Endothelial cell of umbilical vein (primary cell): Measurements from ENCODE around the gene SEC61A1. TPM values are rescaled to one million over a fixed set of nuclear protein-coding genes. Genes with fewer than 3 reads are reported as not detected.

ENCODE experiments used
- BruUV-seq: library from RNA; stranded (reverse); fragments of 400-500 nt; replicated peaks from 2 replicates; lab custom pipeline; 2021; lab: Mats Ljungman, UMichigan
- CTCF ChIA-PET: fragments of 300-600, 350-600 bp; sonication (Branson Sonifier 250); formaldehyde crosslinking; loops from one replicate; lab custom pipeline; 2021; ENCODE audit warnings: antibody characterized with exemption, inconsistent platforms; lab: Charles Lee
- POLR2A ChIA-PET: fragments of 300-600, 350-600 bp; sonication (Branson Sonifier 250); formaldehyde crosslinking; loops from one replicate; lab custom pipeline; 2021; ENCODE audit warnings: antibody characterized with exemption, inconsistent platforms; lab: Charles Lee
- DNase-seq: peaks from one replicate; pipeline ENCODE4 v3.0.0-alpha.2; 2011; ENCODE audit warnings: low read depth, low spot score
- FAIRE-seq: peaks from 2 replicates; lab custom pipeline; 2011; peaks lifted over from hg19 to GRCh38; lab: Jason Lieb, UNC
- H2AFZ ChIP-seq: 2 replicates; pipeline ENCODE4 v1.6.0; 2012; ENCODE audit warnings: low read depth, low read length, control low read depth, inconsistent platforms
- H3K27ac ChIP-seq: 2 replicates; pipeline ENCODE4 v1.5.1; 2011; ENCODE audit warnings: low read depth, mild to moderate bottlenecking, control low read depth, low read length, moderate library complexity; ENCODE audit not compliant: insufficient read depth
- H3K27me3 ChIP-seq, 2 experiments: 2 replicates each; pipeline versions ENCODE4 v1.6.0 to v1.6.1; 2011; ENCODE audit warnings: low read length in 2 of 2, mixed read lengths in 1 of 2; ENCODE audit not compliant: control insufficient read depth in 2 of 2, insufficient read depth in 2 of 2
- H3K36me3 ChIP-seq, 2 experiments: 2 replicates in 1 of 2; 3 replicates in 1 of 2; pipeline ENCODE4 v1.5.1; 2011; ENCODE audit warnings: low read length in 2 of 2, mild to moderate bottlenecking in 1 of 2, moderate library complexity in 1 of 2; ENCODE audit not compliant: control insufficient read depth in 2 of 2, insufficient read depth in 2 of 2; ENCODE audit errors: extremely low read depth in 1 of 2
- H3K4me1 ChIP-seq: 3 replicates; pipeline ENCODE4 v1.5.1; 2011; ENCODE audit warnings: mild to moderate bottlenecking, low read length; ENCODE audit not compliant: control insufficient read depth, insufficient read depth; ENCODE audit errors: extremely low read depth
- H3K4me2 ChIP-seq: 2 replicates; pipeline ENCODE4 v1.6.1; 2011; ENCODE audit warnings: low read length, control low read depth, mixed read lengths; ENCODE audit not compliant: insufficient read depth
- H3K4me3 ChIP-seq, 3 experiments: fragments of 200-600 bp in 1 of 3; sonication (generic), shearing (Covaris generic) in 1 of 3; replicated peaks in 1 of 3; 2 replicates each; pipeline ENCODE4 v1.5.1; 2011 to 2016; ENCODE audit warnings: control low read depth in 3 of 3, low read length in 3 of 3, mild to moderate bottlenecking in 2 of 3, inconsistent platforms in 1 of 3, low read depth in 1 of 3, moderate library complexity in 1 of 3; ENCODE audit not compliant: insufficient read depth in 1 of 3
- H3K79me2 ChIP-seq: 2 replicates; pipeline ENCODE4 v1.6.0; 2012; ENCODE audit warnings: low read length, inconsistent platforms; ENCODE audit not compliant: control insufficient read depth, insufficient read depth
- H3K9ac ChIP-seq: replicated peaks from 2 replicates; pipeline ENCODE3; 2011; ENCODE audit warnings: low read length, control low read depth; ENCODE audit not compliant: insufficient read depth; ENCODE audit errors: extremely low read depth
- H3K9me1 ChIP-seq: replicated peaks from 3 replicates; pipeline ENCODE4 v1.6.0; 2011; ENCODE audit warnings: mild to moderate bottlenecking, low read length; ENCODE audit not compliant: control insufficient read depth, insufficient read depth; ENCODE audit errors: extremely low read depth
- H3K9me3 ChIP-seq: replicated peaks from 2 replicates; pipeline ENCODE4 v1.5.1; 2012; ENCODE audit warnings: low read length, inconsistent platforms; ENCODE audit not compliant: control insufficient read depth, insufficient read depth
- H4K20me1 ChIP-seq: replicated peaks from 2 replicates; pipeline ENCODE3; 2011; ENCODE audit warnings: mild to moderate bottlenecking, low read length; ENCODE audit not compliant: control insufficient read depth, insufficient read depth; ENCODE audit errors: extremely low read depth
- CTCF ChIP-seq, 2 donors: IDR thresholded peaks; 1 replicate in 1 of 2; 2 replicates in 1 of 2; pipeline ENCODE4 v1.5.1; 2011; ENCODE audit warnings: low read length in 2 of 2, mild to moderate bottlenecking in 2 of 2, moderate library complexity in 2 of 2, control low read depth in 1 of 2, inconsistent platforms in 1 of 2, low read depth in 1 of 2; ENCODE audit not compliant: insufficient read depth in 1 of 2; ENCODE audit errors: extremely low read depth in 1 of 2
- EZH2 ChIP-seq: IDR thresholded peaks from 2 replicates; pipeline ENCODE4 v1.6.1; 2012; ENCODE audit warnings: borderline replicate concordance, low read depth, mild to moderate bottlenecking, moderate library complexity, low read length, inconsistent platforms; ENCODE audit not compliant: severe bottlenecking
- FOS ChIP-seq: IDR thresholded peaks from 2 replicates; pipeline ENCODE4 v1.6.1; 2011; ENCODE audit warnings: mild to moderate bottlenecking, low read length, moderate library complexity, borderline replicate concordance; ENCODE audit not compliant: insufficient read depth
- GATA2 ChIP-seq: IDR thresholded peaks from 2 replicates; pipeline ENCODE4 v1.7.0; 2011; ENCODE audit warnings: low read depth, mild to moderate bottlenecking, moderate library complexity, mixed read lengths, low read length; ENCODE audit not compliant: insufficient read length, insufficient read depth
- JUN ChIP-seq: IDR thresholded peaks from 2 replicates; pipeline ENCODE4 v1.6.1; 2011; ENCODE audit warnings: borderline replicate concordance, low read depth; ENCODE audit not compliant: insufficient read length, insufficient read depth
- MAX ChIP-seq: IDR thresholded peaks from 2 replicates; pipeline ENCODE4 v1.6.1; 2011; ENCODE audit not compliant: insufficient read depth, insufficient read length
- MYC ChIP-seq: IDR thresholded peaks from one replicate; pipeline ENCODE4 v1.6.1; 2011; ENCODE audit warnings: mild to moderate bottlenecking, low read depth, low read length
- POLR2A ChIP-seq: IDR thresholded peaks from 2 replicates; pipeline ENCODE4 v1.6.1; 2012; ENCODE audit warnings: low read depth, mild to moderate bottlenecking, control low read depth, low read length
- POLR2AphosphoS5 ChIP-seq: IDR thresholded peaks from 2 replicates; pipeline ENCODE4 v1.6.1; 2012; ENCODE audit warnings: low read depth, mild to moderate bottlenecking, control low read depth, low read length, moderate library complexity; ENCODE audit not compliant: insufficient read depth
- dilution Hi-C: fragments of 300-500 bp; cut with MboI; formaldehyde crosslinking; loops from one replicate; pipeline ENCODE4 v1.15.0; 2019; ENCODE audit warnings: low sequenced_read_pairs; ENCODE audit not compliant: extremely low pct_ligation_motif_present
- intact Hi-C: fragments of 100-400 bp; cut with micrococcal nuclease; formaldehyde crosslinking; loops from one replicate; pipeline ENCODE4 v1.10.0; 2022
- polyA plus RNA-seq, 4 experiments: library from polyadenylated mRNA; depleted of rRNA in 3 of 4; stranded (reverse) in 3 of 4; unstranded in 1 of 4; fragments of >200 nt; gene quantifications; 2 replicates each; pipeline versions ENCODE4 v1.2.1 to v1.2.3, GENCODE V29; 2011 to 2012; ENCODE audit warnings: missing spikeins in 1 of 4
- total RNA-seq: library from RNA; stranded (reverse); gene quantifications from 2 replicates; pipeline ENCODE4 v1.2.3, GENCODE V29; 2021

The SEC61A1 gene
- total and polyA plus RNA-seq, 2 donors (not counting 3 experiments of a cell fraction or from before 2014, with no cell fraction given) = 307 to 312 TPM

- Histone ChIP-seq H3K9me1 (no peaks in the 10 kb centered on the region), H2AFZ (no peak overlapping the region), H3K36me3 (peaks cover 0 to 13% of the 10 kb centered on the region in 2 experiments), H3K4me3 (no peak overlapping the region), H3K79me2 (no peaks in the 10 kb centered on the region), H3K9me3 (no peaks in the 10 kb centered on the region), H3K27ac (no peak overlapping the region), H4K20me1 (no peaks in the 10 kb centered on the region), H3K27me3 (no peaks in the 10 kb centered on the region), H3K9ac (no peak overlapping the region), H3K4me2 (no peak overlapping the region), H3K4me1 (peaks cover 34% of the 10 kb centered on the region)
- no peak for TF ChIP-seq CTCF (IDR thresholded peaks at IDR 0.05; ENCODE audit: extremely low read depth in 1 of 2, insufficient read depth in 1 of 2, low read depth in 1 of 2, low read length in 2 of 2)
- no peak for TF ChIP-seq GATA2
- no peak for TF ChIP-seq MAX
- no peak for TF ChIP-seq MYC
- no peak for TF ChIP-seq POLR2A
- TF ChIP-seq EZH2 = no peak
- TF ChIP-seq JUN = no peak
- no peak for TF ChIP-seq FOS
- TF ChIP-seq POLR2AphosphoS5 = no peak
- dilution Hi-C loops (no loop called here), intact Hi-C loops (loop anchor here (5.0 kb wide), 1 partner anchor 403 kb away; no protein-coding TSS in a partner anchor)
- FAIRE-seq (no peak), DNase-seq (no peak)
- BruUV-seq = no TSS peak
- ChIA-PET CTCF (no interaction called here), POLR2A (no interaction called here)
Measured at GRCh38 chr3:128078875-128079274, 26.6 kb downstream of the SEC61A1 start.
